ENCODE data around the gene PDE10A. TPM values are rescaled to one million over a fixed set of nuclear protein-coding genes. Genes with fewer than 3 reads are reported as not detected.

Gene PDE10A
- total RNA-seq, 1 donor from 2014 or later, result 5.4 TPM

GRCh38 chr6:165679326-165679725, 16.3 kb upstream of the PDE10A start:
- no peaks in the 10 kb centered on the region for H3K9me3 ChIP-seq (ENCODE audit: insufficient read depth, low read depth, low read length)
- H3K36me3 ChIP-seq (ENCODE audit: insufficient read depth, low read length), result no peaks in the 10 kb centered on the region
- H3K79me2 ChIP-seq (ENCODE audit: insufficient read depth, low read length), result no peaks in the 10 kb centered on the region
- H3K4me1 ChIP-seq (ENCODE audit: insufficient read depth, low read length), result peaks cover 8% of the 10 kb centered on the region
- H3K4me1 Mint-ChIP-seq (ENCODE audit: low read depth, unreplicated experiment), result peaks cover 4% of the 10 kb centered on the region
- FAIRE-seq (no peak), DNase-seq (ENCODE audit: low read depth) (no peak)
- H3K27me3 Mint-ChIP-seq (ENCODE audit: low read depth, unreplicated experiment), result peaks cover 17% of the 10 kb centered on the region
- no peaks in the 10 kb centered on the region for H4K20me1 ChIP-seq (ENCODE audit: insufficient read depth, low read length)
- no peaks in the 10 kb centered on the region for H3K36me3 Mint-ChIP-seq (ENCODE audit: low read depth, unreplicated experiment)
- no peak overlapping the region for H3K27ac Mint-ChIP-seq (ENCODE audit: unreplicated experiment)
- no peaks in the 10 kb centered on the region for H3K27me3 ChIP-seq (ENCODE audit: insufficient read depth, low read length)
- H2AFZ ChIP-seq (ENCODE audit: low read depth, low read length), result no peak overlapping the region
- no peak overlapping the region for H3K4me3 ChIP-seq (ENCODE audit: insufficient read depth, low read depth, low read length)
- H3K4me2 ChIP-seq (ENCODE audit: low read length), result no peak overlapping the region
- H3K9ac ChIP-seq (ENCODE audit: low read length), result no peak overlapping the region
- no peak for TF ChIP-seq EZH2 (IDR thresholded peaks at IDR 0.05; ENCODE audit: insufficient read depth, low read length)
- TF ChIP-seq, protein P1, sequence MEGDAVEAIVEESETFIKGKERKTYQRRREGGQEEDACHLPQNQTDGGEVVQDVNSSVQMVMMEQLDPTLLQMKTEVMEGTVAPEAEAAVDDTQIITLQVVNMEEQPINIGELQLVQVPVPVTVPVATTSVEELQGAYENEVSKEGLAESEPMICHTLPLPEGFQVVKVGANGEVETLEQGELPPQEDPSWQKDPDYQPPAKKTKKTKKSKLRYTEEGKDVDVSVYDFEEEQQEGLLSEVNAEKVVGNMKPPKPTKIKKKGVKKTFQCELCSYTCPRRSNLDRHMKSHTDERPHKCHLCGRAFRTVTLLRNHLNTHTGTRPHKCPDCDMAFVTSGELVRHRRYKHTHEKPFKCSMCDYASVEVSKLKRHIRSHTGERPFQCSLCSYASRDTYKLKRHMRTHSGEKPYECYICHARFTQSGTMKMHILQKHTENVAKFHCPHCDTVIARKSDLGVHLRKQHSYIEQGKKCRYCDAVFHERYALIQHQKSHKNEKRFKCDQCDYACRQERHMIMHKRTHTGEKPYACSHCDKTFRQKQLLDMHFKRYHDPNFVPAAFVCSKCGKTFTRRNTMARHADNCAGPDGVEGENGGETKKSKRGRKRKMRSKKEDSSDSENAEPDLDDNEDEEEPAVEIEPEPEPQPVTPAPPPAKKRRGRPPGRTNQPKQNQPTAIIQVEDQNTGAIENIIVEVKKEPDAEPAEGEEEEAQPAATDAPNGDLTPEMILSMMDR (IDR thresholded peaks at IDR 0.05; ENCODE audit: insufficient read depth, low read depth, low read length), result no peak
- H3K4me3 Mint-ChIP-seq (ENCODE audit: unreplicated experiment), result no peak overlapping the region
- H3K9me3 Mint-ChIP-seq (ENCODE audit: unreplicated experiment), result no peaks in the 10 kb centered on the region
- no peak overlapping the region for H3K27ac ChIP-seq (ENCODE audit: low read depth, low read length)

- Histone ChIP-seq H2AFZ (ENCODE audit: low read depth, low read length) (no peak overlapping the region), H3K9ac (ENCODE audit: low read length) (no peak overlapping the region), H3K4me2 (ENCODE audit: low read length) (no peak overlapping the region), H3K4me3 (ENCODE audit: insufficient read depth, low read depth, low read length) (no peak overlapping the region), H3K36me3 (ENCODE audit: insufficient read depth, low read length) (no peaks in the 10 kb centered on the region), H3K4me1 (ENCODE audit: insufficient read depth, low read length) (peaks cover 8% of the 10 kb centered on the region), H3K79me2 (ENCODE audit: insufficient read depth, low read length) (no peaks in the 10 kb centered on the region), H3K27me3 (ENCODE audit: insufficient read depth, low read length) (no peaks in the 10 kb centered on the region), H4K20me1 (ENCODE audit: insufficient read depth, low read length) (no peaks in the 10 kb centered on the region), H3K27ac (ENCODE audit: low read depth, low read length) (no peak overlapping the region), H3K9me3 (ENCODE audit: insufficient read depth, low read depth, low read length) (no peaks in the 10 kb centered on the region)
- no peak for TF ChIP-seq EZH2 (IDR thresholded peaks at IDR 0.05; ENCODE audit: insufficient read depth, low read length)
- TF ChIP-seq, protein P1 (IDR thresholded peaks at IDR 0.05; ENCODE audit: insufficient read depth, low read depth, low read length), result no peak
- FAIRE-seq, result no peak
- Mint-ChIP-seq H3K4me3 (ENCODE audit: unreplicated experiment) (no peak overlapping the region), H3K9me3 (ENCODE audit: unreplicated experiment) (no peaks in the 10 kb centered on the region), H3K27ac (ENCODE audit: unreplicated experiment) (no peak overlapping the region), H3K4me1 (ENCODE audit: low read depth, unreplicated experiment) (peaks cover 4% of the 10 kb centered on the region), H3K27me3 (ENCODE audit: low read depth, unreplicated experiment) (peaks cover 17% of the 10 kb centered on the region), H3K36me3 (ENCODE audit: low read depth, unreplicated experiment) (no peaks in the 10 kb centered on the region)
- no peak for DNase-seq (ENCODE audit: low read depth)
Measured at GRCh38 chr6:165678904-165679303, 15.9 kb upstream of the PDE10A start.

DNA sequence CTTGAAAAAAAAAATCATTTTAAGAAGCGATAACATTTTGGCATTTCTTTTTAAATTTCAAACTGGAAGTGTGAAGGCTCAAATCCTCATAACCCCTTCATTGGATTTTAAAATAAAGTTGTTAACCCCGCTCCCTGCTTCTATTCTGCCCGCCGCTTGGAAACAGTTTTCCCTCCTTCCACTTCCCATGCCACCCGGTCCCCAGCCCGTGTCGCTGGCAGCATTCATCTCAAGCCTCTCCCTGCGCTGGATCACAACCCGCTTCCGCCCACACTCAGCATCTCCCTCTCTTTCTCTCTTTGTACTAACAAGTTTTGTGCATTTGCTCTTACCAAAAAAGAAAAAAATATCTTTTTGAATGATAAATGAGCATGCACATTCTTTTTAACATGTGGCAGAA, 15.4 kb upstream of the PDE10A start:
- H3K4me1 Mint-ChIP-seq (ENCODE audit: low read depth, unreplicated experiment), result peaks cover 4% of the 10 kb centered on the region
- Histone ChIP-seq H3K9me3 (ENCODE audit: insufficient read depth, low read depth, low read length) (no peaks in the 10 kb centered on the region), H3K79me2 (ENCODE audit: insufficient read depth, low read length) (no peaks in the 10 kb centered on the region), H3K36me3 (ENCODE audit: insufficient read depth, low read length) (no peaks in the 10 kb centered on the region), H3K4me1 (ENCODE audit: insufficient read depth, low read length) (peaks cover 8% of the 10 kb centered on the region), H2AFZ (ENCODE audit: low read depth, low read length) (no peak overlapping the region), H3K27me3 (ENCODE audit: insufficient read depth, low read length) (no peaks in the 10 kb centered on the region), H3K4me3 (ENCODE audit: insufficient read depth, low read depth, low read length) (no peak overlapping the region), H3K9ac (ENCODE audit: low read length) (no peak overlapping the region), H4K20me1 (ENCODE audit: insufficient read depth, low read length) (no peaks in the 10 kb centered on the region), H3K4me2 (ENCODE audit: low read length) (no peak overlapping the region), H3K27ac (ENCODE audit: low read depth, low read length) (no peak overlapping the region)
- no peak overlapping the region for H3K4me3 Mint-ChIP-seq (ENCODE audit: unreplicated experiment)
- H3K27me3 Mint-ChIP-seq (ENCODE audit: low read depth, unreplicated experiment), result peaks cover 16% of the 10 kb centered on the region
- TF ChIP-seq EZH2 (IDR thresholded peaks at IDR 0.05; ENCODE audit: insufficient read depth, low read length), result no peak
- TF ChIP-seq, protein P1 (IDR thresholded peaks at IDR 0.05; ENCODE audit: insufficient read depth, low read depth, low read length), result no peak
- DNase-seq (ENCODE audit: low read depth) (no peak), FAIRE-seq (no peak)
- no peak overlapping the region for H3K27ac Mint-ChIP-seq (ENCODE audit: unreplicated experiment)
- no peaks in the 10 kb centered on the region for H3K9me3 Mint-ChIP-seq (ENCODE audit: unreplicated experiment)
- H3K36me3 Mint-ChIP-seq (ENCODE audit: low read depth, unreplicated experiment), result no peaks in the 10 kb centered on the region
